ENCODE measurements around the gene CYTH1. TPM values are rescaled to one million over a fixed set of nuclear protein-coding genes. Genes with fewer than 3 reads are reported as not detected.

The CYTH1 gene
- 86.8 TPM for total RNA-seq

GRCh38 chr17:78781893-78782304, at the start of gene CYTH1:
Gene CYTH1 (minus strand): TSS chr17:78782273. CDS start chr17:78782223, 50 bp downstream.

Other genes starting within 250 kb of the CYTH1 start
- 0.44 TPM for gene DNAH17, start 204.9 kb downstream of the CYTH1 start, total RNA-seq
- gene USP36, start 58.5 kb upstream of the CYTH1 start, total RNA-seq, result 60.9 TPM
- gene CEP295NL, start 120.9 kb upstream of the CYTH1 start, total RNA-seq, result 11.7 TPM
- gene TIMP2, start 143.1 kb upstream of the CYTH1 start, total RNA-seq, result 119 TPM
- 129 TPM for gene LGALS3BP, start 197.7 kb upstream of the CYTH1 start, total RNA-seq
- 27.5 TPM for gene CANT1, start 227.5 kb upstream of the CYTH1 start, total RNA-seq
- gene C1QTNF1, start 241.9 kb upstream of the CYTH1 start, total RNA-seq, result 16.8 TPM

All from camera-type eye (tissue), 1 donor.